Measurements from ENCODE around the gene NOD2.

The NOD2 gene

GRCh38 chr16:50692999-50693781 is at the start of gene NOD2:
Gene NOD2, plus strand, starts transcription at chr16:50693606. Its CDS starts 5,890 bp downstream, at chr16:50699496.
- DNase-seq = peak in 1 of 2 donors; percentile 30

- no peak for DNase-seq
Measured at GRCh38 chr16:50644245-50644644, 49.2 kb upstream of the NOD2 start.

GRCh38 chr16:50644729-50645128 is 48.7 kb upstream of the NOD2 start:
- peak; percentile 47 to 48 for DNase-seq

GRCh38 chr16:50645563-50646220 is 47.7 kb upstream of the NOD2 start:
- no peak for DNase-seq

GRCh38 chr16:50646345-50646744 is 47.1 kb upstream of the NOD2 start:
- no peak for DNase-seq

GRCh38 chr16:50651835-50652438 is 41.5 kb upstream of the NOD2 start:
- DNase-seq = no peak

- no peak for DNase-seq
Measured at GRCh38 chr16:50652836-50653425, 40.5 kb upstream of the NOD2 start.

- DNase-seq = no peak
Measured at GRCh38 chr16:50653633-50654519, 39.5 kb upstream of the NOD2 start.

- DNase-seq = no peak
Measured at GRCh38 chr16:50655558-50656055, 37.8 kb upstream of the NOD2 start.

- no peak for DNase-seq
Measured at GRCh38 chr16:50657241-50657640, 36.2 kb upstream of the NOD2 start.

- no peak for DNase-seq
Measured at GRCh38 chr16:50659806-50660205, 33.6 kb upstream of the NOD2 start.

GRCh38 chr16:50662306-50662940 is 31.0 kb upstream of the NOD2 start:
- no peak for DNase-seq

GRCh38 chr16:50664270-50664669 is 29.1 kb upstream of the NOD2 start:
- no peak for DNase-seq

- DNase-seq = peak; percentile 79 to 84
Measured at GRCh38 chr16:50665128-50665878, 28.1 kb upstream of the NOD2 start.

- DNase-seq = peak; percentile 20 to 60
Measured at GRCh38 chr16:50666658-50667496, 26.5 kb upstream of the NOD2 start.

- no peak for DNase-seq
Measured at GRCh38 chr16:50667497-50668367, 25.7 kb upstream of the NOD2 start.

- DNase-seq = no peak
Measured at GRCh38 chr16:50668368-50669008, 24.9 kb upstream of the NOD2 start.

- no peak for DNase-seq
Measured at GRCh38 chr16:50669741-50670140, 23.7 kb upstream of the NOD2 start.
